ENCODE data around the gene RHOG. TPM values are rescaled to one million over a fixed set of nuclear protein-coding genes. Genes with fewer than 3 reads are reported as not detected.
"Not testable (repeated sequence)": the region's sequence is repeated elsewhere in the genome, so short reads cannot be mapped to it uniquely, and the experiment has no call there.

Gene RHOG
- total and polyA plus RNA-seq, 7 donors, result 37.3 to 90.3 (median 48.7) TPM

DNA sequence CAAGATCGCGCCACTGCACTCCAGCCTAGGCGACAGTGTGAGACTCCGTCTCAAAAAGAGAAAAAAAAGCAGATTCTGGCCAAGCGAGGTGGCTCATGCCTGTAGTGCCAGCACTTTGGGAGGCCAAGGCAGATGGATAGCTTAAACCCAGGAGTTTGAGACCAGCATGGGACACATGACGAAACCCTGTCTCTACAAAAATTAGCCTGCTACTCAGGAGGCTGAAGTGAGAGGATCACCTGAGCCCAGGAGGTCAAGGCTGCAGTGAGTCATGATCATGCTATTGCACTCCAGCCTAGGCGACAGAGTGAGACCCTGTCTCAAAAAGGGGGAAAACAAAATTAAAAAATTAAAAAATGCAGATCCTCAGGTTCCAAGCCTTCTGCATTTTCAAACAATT is 18.4 kb downstream of the RHOG start:
- Histone ChIP-seq H3K36me3 (peaks cover 3 to 12% (median 10%) of the 10 kb centered on the region in 4 donors), H3K27me3 (no peaks in the 10 kb centered on the region), H3K4me1 (no peaks in the 10 kb centered on the region), H3K27ac (no peak overlapping the region), H3K4me3 (no peak overlapping the region), H3K9me3 (no peaks in the 10 kb centered on the region)
- no peak for TF ChIP-seq POLR2AphosphoS5 (IDR thresholded peaks at IDR 0.05)
- TF ChIP-seq POLR2A (IDR thresholded peaks at IDR 0.05), result no peak
- TF ChIP-seq EP300 (IDR thresholded peaks at IDR 0.05), result no peak
- TF ChIP-seq, protein P1, sequence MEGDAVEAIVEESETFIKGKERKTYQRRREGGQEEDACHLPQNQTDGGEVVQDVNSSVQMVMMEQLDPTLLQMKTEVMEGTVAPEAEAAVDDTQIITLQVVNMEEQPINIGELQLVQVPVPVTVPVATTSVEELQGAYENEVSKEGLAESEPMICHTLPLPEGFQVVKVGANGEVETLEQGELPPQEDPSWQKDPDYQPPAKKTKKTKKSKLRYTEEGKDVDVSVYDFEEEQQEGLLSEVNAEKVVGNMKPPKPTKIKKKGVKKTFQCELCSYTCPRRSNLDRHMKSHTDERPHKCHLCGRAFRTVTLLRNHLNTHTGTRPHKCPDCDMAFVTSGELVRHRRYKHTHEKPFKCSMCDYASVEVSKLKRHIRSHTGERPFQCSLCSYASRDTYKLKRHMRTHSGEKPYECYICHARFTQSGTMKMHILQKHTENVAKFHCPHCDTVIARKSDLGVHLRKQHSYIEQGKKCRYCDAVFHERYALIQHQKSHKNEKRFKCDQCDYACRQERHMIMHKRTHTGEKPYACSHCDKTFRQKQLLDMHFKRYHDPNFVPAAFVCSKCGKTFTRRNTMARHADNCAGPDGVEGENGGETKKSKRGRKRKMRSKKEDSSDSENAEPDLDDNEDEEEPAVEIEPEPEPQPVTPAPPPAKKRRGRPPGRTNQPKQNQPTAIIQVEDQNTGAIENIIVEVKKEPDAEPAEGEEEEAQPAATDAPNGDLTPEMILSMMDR (IDR thresholded peaks at IDR 0.05), result no peak
- intact Hi-C loops (cut with DNase I), result no loop called here
- DNase-seq, result no peak
- WGBS, 2 donors, result 96 to 97% methylated on average over 7 of the region's 7 CpGs

DNA sequence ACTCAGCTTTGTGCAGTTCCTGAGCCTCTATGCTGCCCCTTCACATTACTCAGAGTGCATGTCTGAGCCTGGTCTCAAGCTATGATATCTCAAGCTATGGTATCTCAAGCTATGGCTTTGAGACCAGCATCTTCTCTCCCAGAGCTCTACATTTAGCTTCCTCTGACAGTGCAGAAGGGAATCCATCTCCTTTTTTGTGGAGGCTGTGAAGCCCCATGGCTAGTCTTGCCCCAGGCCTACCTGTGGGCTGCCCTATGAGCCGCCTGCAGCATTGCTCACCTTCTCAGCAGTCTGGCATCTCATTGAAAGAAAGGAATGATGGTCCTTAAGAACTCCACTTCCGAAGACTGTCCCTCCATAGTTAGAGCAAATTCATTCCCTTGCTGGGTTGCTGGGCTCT is 19.8 kb downstream of the RHOG start:
- 98 to 99% methylated on average over 2 of the region's 2 CpGs for WGBS, 2 donors
- TF ChIP-seq POLR2A (IDR thresholded peaks at IDR 0.05), result no peak
- TF ChIP-seq POLR2AphosphoS5 (IDR thresholded peaks at IDR 0.05), result no peak
- TF ChIP-seq, protein P1 (IDR thresholded peaks at IDR 0.05), result no peak
- TF ChIP-seq EP300 (IDR thresholded peaks at IDR 0.05), result no peak
- Histone ChIP-seq H3K27me3 (no peaks in the 10 kb centered on the region), H3K36me3 (no peaks in the 10 kb centered on the region), H3K9me3 (no peaks in the 10 kb centered on the region), H3K4me1 (no peaks in the 10 kb centered on the region), H3K27ac (no peak overlapping the region), H3K4me3 (no peak overlapping the region)
- DNase-seq, result no peak
- intact Hi-C loops (cut with DNase I), result no loop called here

DNA sequence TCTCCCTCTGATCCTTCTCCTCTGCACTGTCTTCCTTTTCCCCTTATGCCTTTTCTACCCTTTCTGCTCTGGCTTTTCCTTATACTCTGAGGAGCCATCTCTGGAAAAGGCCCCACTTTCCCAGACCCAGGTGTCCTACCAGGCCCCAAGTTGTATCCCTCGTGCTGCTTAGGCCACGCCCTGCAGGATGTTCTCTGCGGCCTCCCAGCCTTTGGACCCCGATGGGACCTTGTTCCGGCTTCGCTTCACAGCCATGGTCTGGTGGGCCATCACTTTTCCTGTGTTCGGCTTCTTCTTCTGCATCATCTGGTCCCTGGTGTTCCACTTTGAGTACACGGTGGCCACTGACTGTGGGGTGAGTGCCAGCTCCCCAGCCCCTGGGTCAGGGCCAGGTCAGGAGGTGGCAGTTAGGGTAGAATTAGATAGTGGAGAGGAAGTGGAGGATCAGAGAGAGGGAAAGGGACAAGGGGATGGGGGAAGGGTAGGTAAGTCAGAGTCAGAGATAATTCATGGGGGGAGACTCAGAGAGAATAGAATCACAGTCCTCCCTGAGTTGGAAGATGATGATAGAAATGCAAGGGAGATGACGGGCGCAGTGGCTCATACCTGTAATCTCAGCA is 23.5 kb downstream of the RHOG start:
- Histone ChIP-seq H3K36me3 (no peaks in the 10 kb centered on the region), H3K27ac (no peak overlapping the region), H3K9me3 (no peaks in the 10 kb centered on the region), H3K4me3 (no peak overlapping the region), H3K4me1 (no peaks in the 10 kb centered on the region), H3K27me3 (no peaks in the 10 kb centered on the region)
- no peak for DNase-seq
- 84 to 90% methylated on average over 10 of the region's 10 CpGs for WGBS, 2 donors
- intact Hi-C loops (cut with DNase I), result no loop called here
- TF ChIP-seq EP300 (IDR thresholded peaks at IDR 0.05) (no peak), POLR2A (IDR thresholded peaks at IDR 0.05) (no peak), POLR2AphosphoS5 (IDR thresholded peaks at IDR 0.05) (no peak)
- TF ChIP-seq, protein P1 (IDR thresholded peaks at IDR 0.05), result no peak

DNA sequence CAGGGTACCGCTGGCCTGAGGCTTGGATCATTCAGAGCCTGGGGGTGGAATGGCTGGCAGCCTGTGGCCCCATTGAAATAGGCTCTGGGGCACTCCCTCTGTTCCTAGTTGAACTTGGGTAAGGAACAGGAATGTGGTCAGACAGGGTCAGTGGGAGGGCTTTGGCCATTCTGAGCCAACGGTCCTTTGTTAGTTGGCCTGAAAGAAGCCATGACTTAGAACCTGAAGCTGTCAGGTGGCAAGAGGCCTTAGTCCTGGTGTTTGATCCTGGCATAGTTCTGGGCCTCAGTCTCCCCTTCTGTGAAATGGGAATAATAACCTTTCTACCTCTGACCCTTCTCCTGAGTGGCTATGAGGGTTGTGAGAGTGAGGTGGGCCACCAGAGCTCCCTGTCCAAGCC is 24.1 kb downstream of the RHOG start:
- H3K4me1 ChIP-seq, result no peaks in the 10 kb centered on the region
- TF ChIP-seq POLR2AphosphoS5 (IDR thresholded peaks at IDR 0.05) (no peak), EP300 (IDR thresholded peaks at IDR 0.05) (no peak), POLR2A (IDR thresholded peaks at IDR 0.05) (no peak)
- TF ChIP-seq, protein P1 (IDR thresholded peaks at IDR 0.05), result no peak
- no peaks in the 10 kb centered on the region for H3K36me3 ChIP-seq
- H3K27me3 ChIP-seq, result no peaks in the 10 kb centered on the region
- no peak overlapping the region for H3K27ac ChIP-seq
- WGBS, 2 donors, result 88 to 90% methylated on average over 2 of the region's 2 CpGs
- H3K4me3 ChIP-seq, result no peak overlapping the region
- no peak for DNase-seq
- intact Hi-C loops (cut with DNase I), result no loop called here
- H3K9me3 ChIP-seq, result no peaks in the 10 kb centered on the region

DNA sequence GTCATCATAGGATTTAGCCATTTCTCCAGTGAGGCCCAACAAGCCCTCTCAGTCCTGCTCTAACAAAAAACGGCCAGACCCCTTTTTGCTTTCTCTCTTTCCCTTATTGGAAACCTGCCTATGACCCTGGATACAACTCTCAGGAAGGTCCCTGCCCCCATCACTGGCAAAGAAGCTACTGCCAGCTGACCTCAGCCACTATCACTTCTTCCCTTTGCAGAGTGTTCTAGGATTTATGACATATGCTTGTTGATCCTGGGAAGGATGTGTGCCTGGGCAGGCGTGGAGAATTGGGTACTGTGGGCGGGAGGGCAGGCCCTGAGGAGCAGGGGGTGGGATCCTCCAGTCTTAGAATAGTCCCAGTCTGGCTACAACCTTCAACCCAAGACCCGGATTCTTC is 24.9 kb downstream of the RHOG start:
- no peak for DNase-seq
- intact Hi-C loops (cut with DNase I), result no loop called here
- Histone ChIP-seq H3K27ac (no peak overlapping the region), H3K9me3 (no peaks in the 10 kb centered on the region), H3K36me3 (no peaks in the 10 kb centered on the region), H3K4me1 (no peaks in the 10 kb centered on the region), H3K4me3 (no peak overlapping the region), H3K27me3 (no peaks in the 10 kb centered on the region)
- WGBS, 2 donors, result 80 to 86% methylated on average over 4 of the region's 4 CpGs
- no peak for TF ChIP-seq EP300 (IDR thresholded peaks at IDR 0.05)
- TF ChIP-seq, protein P1 (IDR thresholded peaks at IDR 0.05), result no peak
- TF ChIP-seq POLR2AphosphoS5 (IDR thresholded peaks at IDR 0.05), result no peak
- no peak for TF ChIP-seq POLR2A (IDR thresholded peaks at IDR 0.05)

DNA sequence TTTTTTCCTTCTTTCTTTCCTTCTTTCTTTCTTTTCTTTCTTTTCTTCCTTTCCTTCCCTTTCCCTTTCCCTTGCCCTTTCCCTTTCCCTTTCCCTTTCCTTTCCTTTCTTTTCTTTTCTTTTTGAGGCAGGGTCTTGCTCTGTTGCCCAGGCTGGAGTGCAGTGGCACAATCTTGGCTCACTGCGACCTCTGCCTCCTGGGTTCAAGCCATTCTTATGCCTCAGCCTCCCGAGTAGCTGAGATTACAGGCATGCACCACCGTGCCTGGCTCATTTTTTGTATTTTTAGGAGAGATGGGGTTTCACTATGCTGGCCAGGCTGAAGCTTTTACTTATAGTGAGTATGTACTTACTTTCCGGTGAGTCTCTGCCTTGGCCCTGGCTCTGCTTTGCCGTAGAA is 25.9 kb downstream of the RHOG start:
- H3K4me1 ChIP-seq; H3K4me3 ChIP-seq; intact Hi-C loops (cut with DNase I); H3K9me3 ChIP-seq; H3K27me3 ChIP-seq; H3K36me3 ChIP-seq; H3K27ac ChIP-seq; DNase-seq: not testable (repeated sequence)
- 95 to 96% methylated on average over 5 of the region's 5 CpGs for WGBS, 2 donors
